ENCODE data around the gene CA5B.

The CA5B gene

DNA sequence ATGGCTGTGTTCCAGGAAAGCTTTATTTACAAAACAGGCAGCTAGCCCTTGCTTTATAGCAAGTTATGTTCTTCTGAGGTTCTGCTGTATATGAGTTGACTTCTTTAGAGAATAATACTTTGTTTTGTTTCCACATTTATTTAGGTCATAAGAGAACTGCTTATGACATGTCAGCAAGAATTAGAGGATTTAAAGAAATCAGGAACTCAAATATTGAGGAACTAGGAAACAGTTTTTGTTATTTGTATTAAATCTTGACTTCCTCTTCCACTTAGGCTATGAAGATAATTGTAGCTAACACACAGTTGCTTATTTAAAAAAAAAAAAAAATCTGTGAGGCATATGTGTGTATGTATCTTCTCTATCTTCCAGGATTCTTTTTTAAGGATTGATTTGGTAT is 66.5 kb downstream of the CA5B start:
- no peak for TF ChIP-seq CTCF (conservative IDR thresholded peaks at IDR 0.05; ENCODE audit: low read depth, low read length)
- DNase-seq (ENCODE audit: low read depth): no peak
- no peak overlapping the region for H3K4me3 ChIP-seq (ENCODE audit: low read length)

DNA sequence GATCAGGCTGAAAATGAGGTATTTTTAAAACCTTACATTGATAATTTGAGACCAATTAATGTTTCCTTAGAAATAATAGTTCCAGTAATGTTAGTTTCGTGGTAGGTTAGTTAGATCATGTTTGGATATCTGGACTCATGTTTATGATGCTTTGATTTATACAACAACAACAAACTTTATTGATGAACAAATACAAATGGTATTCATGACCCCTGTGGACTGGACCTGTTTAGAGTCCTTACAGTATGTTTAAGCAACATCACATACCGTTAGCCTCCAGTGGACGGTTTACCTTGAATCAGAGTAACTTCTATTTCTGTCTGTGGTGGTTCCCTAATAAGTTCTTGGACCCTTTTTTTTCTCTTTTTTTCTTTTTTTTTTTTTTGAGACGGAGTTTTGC is 70.2 kb downstream of the CA5B start:
- TF ChIP-seq CTCF (conservative IDR thresholded peaks at IDR 0.05; ENCODE audit: low read depth, low read length): no peak
- no peak overlapping the region for H3K4me3 ChIP-seq (ENCODE audit: low read length)

DNA sequence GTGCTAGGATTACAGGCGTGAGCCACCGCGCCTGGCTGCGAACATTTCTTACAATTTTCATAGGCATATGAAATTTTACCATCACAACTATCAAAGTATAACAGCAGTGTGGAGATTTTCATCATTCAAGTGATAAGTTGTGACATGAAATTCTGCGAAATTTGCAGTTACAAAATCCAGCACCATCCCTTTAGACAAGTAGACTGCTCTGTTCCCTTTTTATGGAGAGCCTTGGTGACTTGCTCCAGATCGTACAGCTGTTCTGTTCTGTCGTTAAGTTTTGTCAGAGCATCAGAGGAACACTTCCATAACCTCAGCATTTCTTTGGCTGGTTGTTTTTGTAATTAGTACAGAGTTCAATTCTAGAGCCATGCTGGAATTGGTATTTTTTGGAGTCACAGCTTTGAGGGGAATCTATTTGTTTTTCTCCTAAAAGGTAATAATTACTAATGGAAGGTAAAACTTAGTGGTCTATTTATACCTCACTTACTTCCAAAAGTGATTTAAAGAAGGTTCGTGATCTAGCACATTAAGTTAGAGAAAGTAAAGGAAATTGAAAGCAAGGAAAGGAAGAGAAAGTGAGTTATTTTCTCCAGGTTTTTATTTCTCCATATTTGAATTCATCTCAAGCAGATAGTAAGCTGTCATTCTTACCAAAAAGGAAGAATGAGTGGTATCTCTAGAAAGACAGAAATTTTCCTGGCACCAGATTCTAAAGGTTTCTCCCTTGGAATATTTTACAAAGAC is 74.3 kb downstream of the CA5B start:
- no peak for DNase-seq (ENCODE audit: low read depth)
- TF ChIP-seq CTCF (conservative IDR thresholded peaks at IDR 0.05; ENCODE audit: low read depth, low read length): no peak
- H3K4me3 ChIP-seq (ENCODE audit: low read length): no peak overlapping the region

More for the DNA sequence above, 70.2 kb downstream of the CA5B start:
- no peak for DNase-seq (ENCODE audit: low read depth)

- no peak for TF ChIP-seq CTCF (conservative IDR thresholded peaks at IDR 0.05; ENCODE audit: low read depth, low read length)
- no peak overlapping the region for H3K4me3 ChIP-seq (ENCODE audit: low read length)
- no peak for DNase-seq (ENCODE audit: low read depth)
Measured at GRCh38 chrX:15813416-15813815, 75.3 kb downstream of the CA5B start.

- H3K4me3 ChIP-seq (ENCODE audit: low read length): no peak overlapping the region
- no peak for TF ChIP-seq CTCF (conservative IDR thresholded peaks at IDR 0.05; ENCODE audit: low read depth, low read length)
- no peak for DNase-seq (ENCODE audit: low read depth)
Measured at GRCh38 chrX:15814771-15815365, 76.8 kb downstream of the CA5B start.

GRCh38 chrX:15815779-15816437 is 77.8 kb downstream of the CA5B start:
- TF ChIP-seq CTCF (conservative IDR thresholded peaks at IDR 0.05; ENCODE audit: low read depth, low read length): peak; percentile 64
- no peak overlapping the region for H3K4me3 ChIP-seq (ENCODE audit: low read length)
- no peak for DNase-seq (ENCODE audit: low read depth)
